HG03354 (cell line): ENCODE measurements around the gene MRPS26.
"Not testable (repeated sequence)": the region's sequence is repeated elsewhere in the genome, so short reads cannot be mapped to it uniquely, and the experiment has no call there.

ENCODE experiments used
- ATAC-seq: cut with Tn5 transposase; IDR thresholded peaks from one replicate; pipeline ENCODE4 v1.9.1; 2021; ENCODE audit warnings: mild to moderate bottlenecking; ENCODE audit not compliant: unreplicated experiment, poor library complexity, severe bottlenecking

The MRPS26 gene

GRCh38 chr20:3071610-3072529 lies 26.0 kb downstream of the MRPS26 start, which contains the start of gene OXT:
Gene OXT (plus strand): TSS chr20:3071620. CDS start chr20:3071656, 36 bp downstream.
- no peak for ATAC-seq

GRCh38 chr20:3072530-3073250 lies 26.8 kb downstream of the MRPS26 start:
- no peak for ATAC-seq

- ATAC-seq = not testable (repeated sequence)
These were observed 27.4 kb downstream of the MRPS26 start for GRCh38 chr20:3073251-3073643.

- no peak for ATAC-seq
These were observed 29.0 kb downstream of the MRPS26 start for GRCh38 chr20:3074812-3075211.

- ATAC-seq = not testable (repeated sequence)
These were observed 29.5 kb downstream of the MRPS26 start for GRCh38 chr20:3075315-3075714.

GRCh38 chr20:3077618-3078134 lies 31.8 kb downstream of the MRPS26 start:
- no peak for ATAC-seq

GRCh38 chr20:3080939-3081388 lies 35.1 kb downstream of the MRPS26 start:
- no peak for ATAC-seq

GRCh38 chr20:3081641-3082040 lies 35.8 kb downstream of the MRPS26 start:
- ATAC-seq = no peak

- no peak for ATAC-seq
These were observed 36.6 kb downstream of the MRPS26 start for GRCh38 chr20:3082306-3082951.

- ATAC-seq = no peak
These were observed 37.4 kb downstream of the MRPS26 start for GRCh38 chr20:3082955-3083952.

GRCh38 chr20:3084283-3084985 lies 38.6 kb downstream of the MRPS26 start, which contains the start of gene AVP:
Gene AVP (minus strand): TSS chr20:3084724. CDS start chr20:3084674, 50 bp downstream.
- ATAC-seq = no peak

- ATAC-seq = no peak
These were observed 39.1 kb downstream of the MRPS26 start for GRCh38 chr20:3084986-3085360.

- no peak for ATAC-seq
These were observed 39.8 kb downstream of the MRPS26 start for GRCh38 chr20:3085571-3086072.

GRCh38 chr20:3088031-3088430 lies 42.2 kb downstream of the MRPS26 start:
- ATAC-seq = no peak

- no peak for ATAC-seq
These were observed 44.7 kb downstream of the MRPS26 start for GRCh38 chr20:3090565-3090964.

GRCh38 chr20:3092611-3093379 lies 46.9 kb downstream of the MRPS26 start:
- ATAC-seq = no peak

- no peak for ATAC-seq
These were observed 48.1 kb downstream of the MRPS26 start for GRCh38 chr20:3093861-3094361.
